SK-N-SH (cell line): ENCODE results near the gene IQSEC1.

Experiments
- CTCF ChIP-seq: fragments of 200-600 bp; sonication (generic); IDR thresholded peaks from 2 replicates; pipeline ENCODE4 v1.6.1; 2017; ENCODE audit warnings: antibody characterized with exemption, mild to moderate bottlenecking, moderate library complexity
- ELF1 ChIP-seq: IDR thresholded peaks from 2 replicates; pipeline ENCODE4 v1.4.0; 2012
- EP300 ChIP-seq, 2 experiments: IDR thresholded peaks; 2 replicates each; pipeline versions ENCODE4 v1.4.0 to v1.6.1; 2012; ENCODE audit warnings: borderline replicate concordance in 1 of 2, low read depth in 1 of 2, low read length in 1 of 2
- EZH2phosphoT487 ChIP-seq: fragments of 200-600 bp; sonication (generic); IDR thresholded peaks from 2 replicates; pipeline ENCODE4 v1.6.1; 2017; ENCODE audit warnings: low read depth, mixed run types, mild to moderate bottlenecking, antibody characterized with exemption, moderate library complexity, borderline replicate concordance
- FOXJ3 ChIP-seq: sonication (generic); formaldehyde crosslinking; IDR thresholded peaks from 2 replicates; pipeline ENCODE4 v1.5.1; 2020; ENCODE audit warnings: mild to moderate bottlenecking, missing genetic modification reagents
- PBX3 ChIP-seq: IDR thresholded peaks from 2 replicates; pipeline ENCODE4; 2012
- POLR2AphosphoS5 ChIP-seq: IDR thresholded peaks from 2 replicates; pipeline ENCODE4 v1.6.1; 2012; ENCODE audit warnings: low read depth, low read length
- RAD21 ChIP-seq: IDR thresholded peaks from 2 replicates; pipeline ENCODE4 v1.6.1; 2012; ENCODE audit warnings: mild to moderate bottlenecking, low read length
- REST ChIP-seq: IDR thresholded peaks from 2 replicates; pipeline ENCODE4 v1.6.1; 2012; ENCODE audit warnings: mild to moderate bottlenecking, low read depth, low read length, moderate library complexity
- SMC3 ChIP-seq: IDR thresholded peaks from 2 replicates; pipeline ENCODE4 v1.6.1; 2012; ENCODE audit warnings: low read depth, low read length, improper control_type of control experiment
- TAF1 ChIP-seq: IDR thresholded peaks from 2 replicates; pipeline ENCODE4 v1.6.1; 2012; ENCODE audit warnings: low read depth, mild to moderate bottlenecking, low read length, moderate library complexity, borderline replicate concordance
- TEAD4 ChIP-seq: IDR thresholded peaks from 2 replicates; pipeline ENCODE4 v1.4.0; 2012; ENCODE audit warnings: mild to moderate bottlenecking, borderline replicate concordance; ENCODE audit not compliant: insufficient read depth
- YY1 ChIP-seq: IDR thresholded peaks from 2 replicates; pipeline ENCODE4 v1.4.0; 2012; ENCODE audit warnings: low read depth, mild to moderate bottlenecking
- TF ChIP-seq, protein P1 (sequence below): IDR thresholded peaks from 2 replicates; pipeline ENCODE4 v1.4.0; 2012; ENCODE audit warnings: low read depth

GRCh38 chr3:13112521-13113345 is 39.5 kb upstream of the IQSEC1 start:
- TF ChIP-seq CTCF (no peak), TEAD4 (no peak), EZH2phosphoT487 (no peak), REST (no peak), ELF1 (no peak), FOXJ3 (CRISPR knock-in tag) (no peak), POLR2AphosphoS5 (no peak), SMC3 (no peak), TAF1 (no peak), PBX3 (no peak), EP300 (IDR thresholded peaks at IDR 0.05; ENCODE audit: borderline replicate concordance in 1 of 2, low read depth in 1 of 2, low read length in 1 of 2) (no peak), RAD21 (no peak), YY1 (no peak)
- TF ChIP-seq, protein P1, sequence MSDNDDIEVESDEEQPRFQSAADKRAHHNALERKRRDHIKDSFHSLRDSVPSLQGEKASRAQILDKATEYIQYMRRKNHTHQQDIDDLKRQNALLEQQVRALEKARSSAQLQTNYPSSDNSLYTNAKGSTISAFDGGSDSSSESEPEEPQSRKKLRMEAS, result no peak
